SK-N-MC (cell line): ENCODE data around the gene PLA2G15.
"Not testable (repeated sequence)": the region's sequence is repeated elsewhere in the genome, so short reads cannot be mapped to it uniquely, and the experiment has no call there.

Source experiments
- EZH2 ChIP-seq: fragments of 200-600 bp; sonication (generic); IDR thresholded peaks from one replicate; pipeline ENCODE4 v1.6.1; 2017; ENCODE audit warnings: antibody characterized with exemption
- FOXP2 ChIP-seq: optimal IDR thresholded peaks from 2 replicates; pipeline ENCODE3; 2011; ENCODE audit warnings: mild to moderate bottlenecking, moderate library complexity; ENCODE audit not compliant: insufficient read depth; ENCODE audit errors: extremely low read length, control extremely low read depth
- POLR2AphosphoS5 ChIP-seq: IDR thresholded peaks from 2 replicates; pipeline ENCODE4 v1.6.1; 2012; ENCODE audit warnings: mild to moderate bottlenecking, low read depth, low read length, borderline replicate concordance

- TF ChIP-seq POLR2AphosphoS5, EZH2, FOXP2: not testable (repeated sequence)
These were observed 43.6 kb downstream of the PLA2G15 start for GRCh38 chr16:68288796-68289195.
